Spleen (tissue), 11 donors: Measurements from ENCODE around the gene RPL32. TPM values are rescaled to one million over a fixed set of nuclear protein-coding genes. Genes with fewer than 3 reads are reported as not detected.
"Not testable (repeated sequence)": the region's sequence is repeated elsewhere in the genome, so short reads cannot be mapped to it uniquely, and the experiment has no call there.

Experiments
- DNase-seq: peaks from one replicate; pipeline ENCODE4 v3.0.0-alpha.2; 2020
- H3K27ac ChIP-seq, 8 donors: fragments of 200-600 bp; sonication (generic) in 7 of 8; 1 replicate in 4 of 8; 2 replicates in 4 of 8; pipeline versions ENCODE4 v1.5.0 to v1.8.0; 2016 to 2021; ENCODE audit warnings: inconsistent platforms in 4 of 8, mild to moderate bottlenecking in 4 of 8, moderate library complexity in 1 of 8
- H3K27me3 ChIP-seq, 7 donors: fragments of 200-600 bp; sonication (generic) in 6 of 7; replicated peaks in 1 of 7; 1 replicate in 4 of 7; 2 replicates in 3 of 7; pipeline versions ENCODE4 v1.5.0 to v1.8.0; 2016 to 2021; ENCODE audit warnings: inconsistent platforms in 3 of 7, mild to moderate bottlenecking in 1 of 7
- H3K36me3 ChIP-seq, 6 donors: fragments of 200-600 bp; sonication (generic) in 5 of 6; 1 replicate in 4 of 6; 2 replicates in 2 of 6; pipeline versions ENCODE4 v1.5.0 to v1.8.0; 2016 to 2021; ENCODE audit warnings: inconsistent platforms in 2 of 6
- H3K4me1 ChIP-seq, 6 donors: fragments of 200-600 bp; sonication (generic) in 5 of 6; 1 replicate in 3 of 6; 2 replicates in 3 of 6; pipeline versions ENCODE4 v1.5.0 to v1.8.0; 2016 to 2021; ENCODE audit warnings: inconsistent platforms in 3 of 6
- H3K4me3 ChIP-seq, 8 donors: fragments of 200-600 bp; sonication (generic) in 7 of 8; 1 replicate in 4 of 8; 2 replicates in 4 of 8; pipeline versions ENCODE4 v1.5.0 to v1.8.0; 2016 to 2021; ENCODE audit warnings: inconsistent platforms in 4 of 8, mild to moderate bottlenecking in 4 of 8, moderate library complexity in 2 of 8
- H3K9me3 ChIP-seq, 8 donors: fragments of 200-600 bp; sonication (generic) in 7 of 8; 1 replicate in 4 of 8; 2 replicates in 4 of 8; pipeline versions ENCODE4 v1.5.0 to v1.8.0; 2016 to 2021; ENCODE audit warnings: inconsistent platforms in 4 of 8
- CTCF ChIP-seq, 11 experiments: fragments of 200-600 bp in 7 of 11; fragments of 450-650 bp in 4 of 11; sonication (generic) in 4 of 11; IDR thresholded peaks in 8 of 11; conservative IDR thresholded peaks in 3 of 11; 1 replicate in 7 of 11; 2 replicates in 4 of 11; pipeline versions ENCODE4 v1.4.0 to v1.8.0; 2016 to 2021; ENCODE audit warnings: antibody characterized with exemption in 11 of 11, inconsistent platforms in 4 of 11, mild to moderate bottlenecking in 1 of 11
- POLR2A ChIP-seq, 3 donors: fragments of 450-650 bp; IDR thresholded peaks; one replicate each; pipeline ENCODE4 v1.5.1; 2017; ENCODE audit warnings: antibody characterized with exemption in 3 of 3, mild to moderate bottlenecking in 1 of 3
- POLR2AphosphoS5 ChIP-seq, 3 donors: sonication (generic); formaldehyde crosslinking; IDR thresholded peaks; one replicate each; pipeline ENCODE4 v1.5.1; 2017; ENCODE audit warnings: antibody characterized with exemption in 3 of 3
- WGBS, 5 donors: extraction: QIAGEN DNeasy Blood & Tissue Kit in 3 of 5; methylation state at CpG; one replicate each; pipeline versions ENCODE4 v1.1.5 to v1.1.7; 2013 to 2018; 5-methylcytosine and 5-hydroxymethylcytosine counted together
- intact Hi-C: fragments of 100-400 bp; cut with DNase I; formaldehyde crosslinking; loops from one replicate; pipeline ENCODE4 v1.15.0; 2023; ENCODE audit warnings: low total_unique reads
- polyA plus RNA-seq, 3 donors: library from polyadenylated mRNA; stranded (reverse); fragments of 200-250 nt; gene quantifications; one replicate each; pipeline ENCODE4 v1.2.1, GENCODE V29; 2013
- total RNA-seq, 7 donors: library from RNA; depleted of rRNA in 3 of 7; stranded (reverse); fragments of >200 nt in 3 of 7; fragmentation: NEBNext Ultra II Directional in 4 of 7; extraction: Animal tissue kit (Norgen Biotek cat#: 25700) in 4 of 7; gene quantifications; one replicate each; pipeline versions ENCODE4 v1.1.0 to v1.2.1, GENCODE V29; 2016 to 2021
- donor health status: healthy with polysubstance abuse.
- donor health status: DM: no; HTN: no; CAD: no; lungs with moderate emphysema.
- donor health status: DM: no; HTN: no; CAD: no.
- donor health status: Bipolar disorder and iron deficiency.
- donor health status: healthy.
- donor health status: DM: no; HTN: no; CAD: no.
- donor health status: DM: yes; HTN: yes; CAD: no.

The RPL32 gene
- total and polyA plus RNA-seq, 10 donors: 911 to 6,164 (median 1,572) TPM

DNA sequence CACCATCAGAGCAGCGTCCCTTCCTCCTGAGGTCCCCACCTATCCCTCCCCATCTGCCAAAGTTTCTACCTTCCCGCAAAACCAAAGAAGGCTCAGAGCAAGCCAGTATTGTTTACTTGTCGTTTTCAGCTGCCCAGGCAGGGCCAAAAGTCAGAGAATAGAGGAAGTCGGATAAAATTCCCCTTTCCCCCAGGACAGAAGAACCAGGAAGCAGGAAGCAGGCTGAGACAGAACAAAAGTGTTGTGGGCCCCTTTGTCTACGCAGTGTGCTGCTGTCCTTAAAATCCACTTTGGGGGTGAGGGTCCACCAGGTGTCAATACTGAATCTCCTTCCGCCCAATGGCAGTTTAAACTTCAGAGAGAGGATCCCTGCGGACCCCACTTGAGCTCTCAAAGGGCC, 18.5 kb upstream of the RPL32 start:
- no peak overlapping the region for H3K27ac ChIP-seq
- TF ChIP-seq POLR2A (IDR thresholded peaks at IDR 0.05) (no peak), CTCF (IDR thresholded peaks at IDR 0.05 in 8 of 11, conservative IDR thresholded peaks at IDR 0.05 in 3 of 11) (no peak), POLR2AphosphoS5 (IDR thresholded peaks at IDR 0.05) (no peak)
- DNase-seq: no peak
- no peaks in the 10 kb centered on the region for H3K36me3 ChIP-seq
- no peak overlapping the region for H3K4me3 ChIP-seq
- intact Hi-C loops: no loop called here
- peaks cover 0 to 15% (median 0%) of the 10 kb centered on the region in 7 donors for H3K27me3 ChIP-seq
- H3K4me1 ChIP-seq: no peaks in the 10 kb centered on the region
- WGBS, 5 donors: 55 to 71% (median 67%) methylated on average over 7 of the region's 7 CpGs
- H3K9me3 ChIP-seq: peaks cover 0 to 5% (median 0%) of the 10 kb centered on the region in 8 donors

- TF ChIP-seq POLR2AphosphoS5 (IDR thresholded peaks at IDR 0.05) (no peak), CTCF (IDR thresholded peaks at IDR 0.05 in 8 of 11, conservative IDR thresholded peaks at IDR 0.05 in 3 of 11) (no peak), POLR2A (IDR thresholded peaks at IDR 0.05) (no peak)
- WGBS, 5 donors: 75 to 91% (median 85%) methylated on average over 3 to 5 of the region's 5 CpGs
- no peak for DNase-seq
Measured at GRCh38 chr3:12856626-12857025, 15.3 kb upstream of the RPL32 start.

GRCh38 chr3:12854565-12854964, 13.2 kb upstream of the RPL32 start:
- intact Hi-C loops: no loop called here
- TF ChIP-seq POLR2AphosphoS5 (IDR thresholded peaks at IDR 0.05): no peak
- TF ChIP-seq CTCF (IDR thresholded peaks at IDR 0.05 in 8 of 11, conservative IDR thresholded peaks at IDR 0.05 in 3 of 11): no peak
- no peak for TF ChIP-seq POLR2A (IDR thresholded peaks at IDR 0.05)
- WGBS, 5 donors: 60 to 79% (median 73%) methylated on average over 4 of the region's 4 CpGs
- Histone ChIP-seq H3K9me3 (no peaks in the 10 kb centered on the region), H3K4me1 (no peaks in the 10 kb centered on the region), H3K4me3 (no peak overlapping the region), H3K36me3 (no peaks in the 10 kb centered on the region), H3K27me3 (peaks cover 0 to 27% (median 0%) of the 10 kb centered on the region in 7 donors), H3K27ac (no peak overlapping the region)
- no peak for DNase-seq

More at GRCh38 chr3:12856626-12857025, 15.3 kb upstream of the RPL32 start:
- no peaks in the 10 kb centered on the region for H3K36me3 ChIP-seq
- H3K9me3 ChIP-seq: no peaks in the 10 kb centered on the region
- no peaks in the 10 kb centered on the region for H3K4me1 ChIP-seq
- H3K4me3 ChIP-seq: no peak overlapping the region
- intact Hi-C loops: no loop called here
- no peak overlapping the region for H3K27ac ChIP-seq
- H3K27me3 ChIP-seq: peaks cover 0 to 27% (median 0%) of the 10 kb centered on the region in 7 donors

DNA sequence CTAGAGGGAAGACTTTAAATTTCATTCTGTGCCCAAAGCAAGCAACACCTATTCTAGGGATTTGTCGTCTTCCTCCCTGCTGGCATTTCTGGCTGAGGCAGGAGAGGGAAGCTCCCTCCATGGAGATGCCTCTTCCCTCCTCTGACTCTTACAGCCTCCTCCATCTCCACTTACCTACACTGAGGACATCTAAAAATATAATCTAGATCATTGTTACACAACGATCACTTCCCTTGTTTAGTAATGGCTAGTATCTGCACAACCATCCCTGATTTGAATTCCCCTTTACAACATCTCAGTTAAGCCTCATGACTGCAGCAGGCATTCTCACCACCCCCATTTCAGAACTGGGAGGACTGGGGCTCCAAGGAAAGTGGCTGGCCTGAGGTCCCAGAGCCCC, 12.5 kb upstream of the RPL32 start:
- H3K4me1 ChIP-seq, intact Hi-C loops, DNase-seq, H3K4me3 ChIP-seq, H3K27ac ChIP-seq, H3K36me3 ChIP-seq, H3K9me3 ChIP-seq: not testable (repeated sequence)
- WGBS, 5 donors: 56 to 75% (median 60%) methylated on average over 2 of the region's 2 CpGs
- peaks cover 0 to 27% (median 0%) of the 10 kb centered on the region in 7 donors for H3K27me3 ChIP-seq

DNA sequence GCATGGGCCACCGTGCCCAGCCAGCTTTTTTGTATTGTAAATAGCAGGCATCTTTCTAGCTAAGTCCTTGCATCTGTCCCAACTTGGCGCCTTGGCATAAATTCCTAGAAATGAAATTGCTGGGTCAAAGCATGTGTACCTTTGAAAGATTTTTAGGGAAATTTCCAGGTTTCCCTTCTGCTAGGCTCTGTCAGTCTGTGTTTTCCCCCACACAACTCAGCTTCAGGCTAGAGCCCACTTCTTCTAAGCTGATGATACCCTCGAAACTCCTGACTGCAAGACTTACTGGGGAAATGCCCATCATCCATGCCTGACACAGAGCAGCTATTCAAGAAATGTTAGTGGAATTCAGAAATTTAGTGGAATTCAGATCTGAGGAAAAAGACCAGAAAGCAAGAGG, 10.8 kb upstream of the RPL32 start:
- TF ChIP-seq POLR2AphosphoS5 (IDR thresholded peaks at IDR 0.05) (no peak), POLR2A (IDR thresholded peaks at IDR 0.05) (no peak), CTCF (IDR thresholded peaks at IDR 0.05 in 8 of 11, conservative IDR thresholded peaks at IDR 0.05 in 3 of 11) (no peak)
- Histone ChIP-seq H3K4me3 (no peak overlapping the region), H3K4me1 (no peaks in the 10 kb centered on the region), H3K27me3 (peaks cover 0 to 27% (median 0%) of the 10 kb centered on the region in 7 donors), H3K36me3 (no peaks in the 10 kb centered on the region), H3K27ac (no peak overlapping the region), H3K9me3 (no peaks in the 10 kb centered on the region)
- intact Hi-C loops: no loop called here
- no peak for DNase-seq
- WGBS, 5 donors: 82 to 93% (median 87%) methylated on average over 3 of the region's 3 CpGs
